Neural progenitor cell (in vitro differentiated cells): ENCODE results near the gene MLN. TPM values are rescaled to one million over a fixed set of nuclear protein-coding genes. Genes with fewer than 3 reads are reported as not detected.

ENCODE experiments used
- DNase-seq: peaks from one replicate; pipeline ENCODE4 v3.0.0-alpha.2; 2016; ENCODE audit warnings: low spot score
- H2AFZ ChIP-seq: fragments of 200-600 bp; sonication (generic); replicated peaks from 2 replicates; pipeline ENCODE4 v1.6.1; 2016; ENCODE audit warnings: antibody characterized with exemption
- H3F3A ChIP-seq: fragments of 200-600 bp; sonication (generic); 2 replicates; pipeline ENCODE4 v1.6.1; 2016; ENCODE audit warnings: antibody characterized with exemption, low read depth
- H3K27ac ChIP-seq: fragments of 200-600 bp; sonication (generic); 2 replicates; pipeline ENCODE4 v1.5.1; 2016; ENCODE audit warnings: mild to moderate bottlenecking
- H3K27me3 ChIP-seq: fragments of 200-600 bp; sonication (generic); 2 replicates; pipeline ENCODE4 v1.6.1; 2016; ENCODE audit warnings: mild to moderate bottlenecking, moderate library complexity
- H3K36me3 ChIP-seq: fragments of 200-600 bp; sonication (generic); 2 replicates; pipeline ENCODE4 v1.5.1; 2016
- H3K4me1 ChIP-seq: fragments of 200-600 bp; sonication (generic); 2 replicates; pipeline ENCODE4 v1.6.1; 2016; ENCODE audit warnings: mixed run types
- H3K4me2 ChIP-seq: fragments of 200-600 bp; sonication (generic); 2 replicates; pipeline ENCODE4 v1.6.1; 2016
- H3K4me3 ChIP-seq: fragments of 200-600 bp; sonication (generic); 2 replicates; pipeline ENCODE4 v1.5.1; 2016
- H3K79me2 ChIP-seq: fragments of 200-600 bp; sonication (generic); 2 replicates; pipeline ENCODE4 v1.6.1; 2016; ENCODE audit warnings: low read depth
- H3K9ac ChIP-seq: fragments of 200-600 bp; sonication (generic); 2 replicates; pipeline ENCODE4 v1.6.1; 2016
- H3K9me3 ChIP-seq: fragments of 200-600 bp; sonication (generic); 2 replicates; pipeline ENCODE4 v1.5.1; 2016; ENCODE audit warnings: low read depth
- H4K20me1 ChIP-seq: fragments of 200-600 bp; sonication (generic); 2 replicates; pipeline ENCODE4 v1.6.1; 2016; ENCODE audit warnings: low read depth
- H3K27ac Mint-ChIP-seq: 3 replicates; pipeline ENCODE4 v1.8.0; 2021; ENCODE audit warnings: mixed read lengths
- H3K27me3 Mint-ChIP-seq: 2 replicates; pipeline ENCODE4 v1.8.0; 2022; ENCODE audit warnings: low read depth, mild to moderate bottlenecking, inconsistent platforms, moderate library complexity, mixed read lengths; ENCODE audit not compliant: insufficient read depth
- H3K36me3 Mint-ChIP-seq: 3 replicates; pipeline ENCODE4 v1.8.0; 2021; ENCODE audit warnings: mixed read lengths
- H3K4me1 Mint-ChIP-seq: 3 replicates; pipeline ENCODE4 v1.8.0; 2021; ENCODE audit warnings: mixed read lengths
- H3K4me3 Mint-ChIP-seq: 3 replicates; pipeline ENCODE4 v1.8.0; 2021; ENCODE audit warnings: mild to moderate bottlenecking, moderate library complexity, mixed read lengths
- H3K9me3 Mint-ChIP-seq: 3 replicates; pipeline ENCODE4 v1.8.0; 2020; ENCODE audit warnings: mixed read lengths
- CTCF ChIP-seq: fragments of 200-600 bp; sonication (generic); IDR thresholded peaks from 2 replicates; pipeline ENCODE4 v1.5.1; 2017; ENCODE audit warnings: antibody characterized with exemption, mild to moderate bottlenecking
- EZH2 ChIP-seq: fragments of 200-600 bp; sonication (generic); IDR thresholded peaks from 2 replicates; pipeline ENCODE4 v1.6.1; 2017; ENCODE audit warnings: antibody characterized with exemption, mild to moderate bottlenecking, moderate library complexity
- EZH2phosphoT487 ChIP-seq: fragments of 200-600 bp; sonication (generic); IDR thresholded peaks from 2 replicates; pipeline ENCODE4 v1.6.1; 2017; ENCODE audit warnings: antibody characterized with exemption
- total RNA-seq: library from RNA; depleted of rRNA; stranded (reverse); fragments of >200 nt; gene quantifications from 2 replicates; pipeline ENCODE4 v1.2.3, GENCODE V29; 2015; ENCODE audit warnings: low replicate concordance

The MLN gene
- total RNA-seq, 1 donor from 2014 or later = not detected

GRCh38 chr6:33799454-33800113, 4.2 kb downstream of the MLN start:
- Histone ChIP-seq H3K27me3 (no peaks in the 10 kb centered on the region), H4K20me1 (no peaks in the 10 kb centered on the region), H3K4me2 (no peak overlapping the region), H3K9me3 (no peaks in the 10 kb centered on the region), H3K4me1 (peaks cover 64% of the 10 kb centered on the region), H3K9ac (no peak overlapping the region), H3K4me3 (no peak overlapping the region), H3K79me2 (no peaks in the 10 kb centered on the region), H3F3A (peaks cover 23% of the 10 kb centered on the region), H2AFZ (no peak overlapping the region), H3K36me3 (no peaks in the 10 kb centered on the region), H3K27ac (no peak overlapping the region)
- Mint-ChIP-seq H3K27me3 (peaks cover 6% of the 10 kb centered on the region), H3K36me3 (no peaks in the 10 kb centered on the region), H3K9me3 (no peaks in the 10 kb centered on the region), H3K4me3 (no peak overlapping the region), H3K27ac (peak overlapping the region; percentile 86), H3K4me1 (peaks cover 58% of the 10 kb centered on the region)
- DNase-seq = no peak
- TF ChIP-seq EZH2phosphoT487 = no peak
- TF ChIP-seq EZH2 = no peak
- TF ChIP-seq CTCF = no peak

- Histone ChIP-seq H3K4me3 (no peak overlapping the region), H3K27ac (no peak overlapping the region), H3K36me3 (no peaks in the 10 kb centered on the region), H3K27me3 (no peaks in the 10 kb centered on the region), H3F3A (peaks cover 23% of the 10 kb centered on the region), H3K9me3 (no peaks in the 10 kb centered on the region), H3K4me1 (peaks cover 58% of the 10 kb centered on the region), H4K20me1 (no peaks in the 10 kb centered on the region), H2AFZ (no peak overlapping the region), H3K79me2 (no peaks in the 10 kb centered on the region), H3K9ac (no peak overlapping the region), H3K4me2 (no peak overlapping the region)
- peaks cover 59% of the 10 kb centered on the region for H3K4me1 Mint-ChIP-seq
- DNase-seq = no peak
- H3K9me3 Mint-ChIP-seq = no peaks in the 10 kb centered on the region
- no peaks in the 10 kb centered on the region for H3K36me3 Mint-ChIP-seq
- H3K27me3 Mint-ChIP-seq = peaks cover 6% of the 10 kb centered on the region
- TF ChIP-seq EZH2phosphoT487 (no peak), EZH2 (no peak), CTCF (no peak)
- no peak overlapping the region for H3K4me3 Mint-ChIP-seq
- peak overlapping the region; percentile 86 for H3K27ac Mint-ChIP-seq
Observed at GRCh38 chr6:33798343-33798848, 5.4 kb downstream of the MLN start.

- Histone ChIP-seq H3K4me2 (peak overlapping the region; percentile 55), H3K4me3 (no peak overlapping the region), H3K9ac (no peak overlapping the region), H4K20me1 (no peaks in the 10 kb centered on the region), H3K79me2 (no peaks in the 10 kb centered on the region), H3K27me3 (no peaks in the 10 kb centered on the region), H3K9me3 (no peaks in the 10 kb centered on the region), H3K4me1 (peaks cover 60% of the 10 kb centered on the region), H3K27ac (no peak overlapping the region), H3K36me3 (no peaks in the 10 kb centered on the region), H3F3A (peaks cover 22% of the 10 kb centered on the region), H2AFZ (no peak overlapping the region)
- Mint-ChIP-seq H3K27me3 (peaks cover 7% of the 10 kb centered on the region), H3K4me1 (peaks cover 57% of the 10 kb centered on the region), H3K27ac (peak overlapping the region; percentile 58), H3K36me3 (no peaks in the 10 kb centered on the region), H3K9me3 (no peaks in the 10 kb centered on the region), H3K4me3 (no peak overlapping the region)
- peak; percentile 62 for DNase-seq
- TF ChIP-seq EZH2phosphoT487 (no peak), EZH2 (no peak), CTCF (no peak)
Observed at GRCh38 chr6:33797626-33798342, 6.0 kb downstream of the MLN start.
